H4 (cell line): ENCODE data around the gene JAG2. TPM values are rescaled to one million over a fixed set of nuclear protein-coding genes. Genes with fewer than 3 reads are reported as not detected.

Experiments
- DNase-seq: peaks from one replicate; pipeline ENCODE4 v3.0.0-alpha.2; 2015; ENCODE audit warnings: low spot score
- total RNA-seq: library from RNA; depleted of rRNA; stranded (reverse); fragments of >200 nt; shearing (Covaris generic); gene quantifications from 2 replicates; pipeline ENCODE4 v1.2.3, GENCODE V29; 2014

JAG2 gene
- total RNA-seq, 1 experiment from 2014 or later = 0.48 TPM

GRCh38 chr14:105139831-105140239 lies 28.7 kb downstream of the JAG2 start:
- DNase-seq = no peak

GRCh38 chr14:105139212-105139825 lies 29.3 kb downstream of the JAG2 start:
- no peak for DNase-seq

- DNase-seq = no peak
These were observed 29.9 kb downstream of the JAG2 start for GRCh38 chr14:105138551-105139111.

- no peak for DNase-seq
These were observed 30.5 kb downstream of the JAG2 start for GRCh38 chr14:105138021-105138541.

GRCh38 chr14:105137481-105138020 lies 31.0 kb downstream of the JAG2 start:
- DNase-seq = no peak

- DNase-seq = no peak
These were observed 31.9 kb downstream of the JAG2 start for GRCh38 chr14:105136401-105137322.

- DNase-seq = no peak
These were observed 32.7 kb downstream of the JAG2 start for GRCh38 chr14:105135700-105136395.

- no peak for DNase-seq
These were observed 35.5 kb downstream of the JAG2 start for GRCh38 chr14:105132921-105133654.

- no peak for DNase-seq
These were observed 37.3 kb downstream of the JAG2 start for GRCh38 chr14:105131241-105131640.

- no peak for DNase-seq
These were observed 40.5 kb downstream of the JAG2 start for GRCh38 chr14:105128059-105128458.

GRCh38 chr14:105126981-105127329 lies 41.6 kb downstream of the JAG2 start:
- no peak for DNase-seq

- no peak for DNase-seq
These were observed 42.2 kb downstream of the JAG2 start for GRCh38 chr14:105126126-105126980.

GRCh38 chr14:105124823-105125222 lies 43.8 kb downstream of the JAG2 start:
- no peak for DNase-seq

- no peak for DNase-seq
These were observed 44.4 kb downstream of the JAG2 start for GRCh38 chr14:105123981-105124765.

GRCh38 chr14:105123064-105123665 lies 45.4 kb downstream of the JAG2 start:
- DNase-seq = no peak

- DNase-seq = no peak
These were observed 48.5 kb downstream of the JAG2 start for GRCh38 chr14:105120056-105120455.

GRCh38 chr14:105119408-105120025 lies 49.1 kb downstream of the JAG2 start:
- DNase-seq = no peak

- no peak for DNase-seq
These were observed 49.7 kb downstream of the JAG2 start for GRCh38 chr14:105118646-105119407.
